ENCODE measurements around the gene SORBS2.

Gene SORBS2

GRCh38 chr4:185772391-185773093, 39.5 kb downstream of the SORBS2 start:
- no peak for DNase-seq

DNA sequence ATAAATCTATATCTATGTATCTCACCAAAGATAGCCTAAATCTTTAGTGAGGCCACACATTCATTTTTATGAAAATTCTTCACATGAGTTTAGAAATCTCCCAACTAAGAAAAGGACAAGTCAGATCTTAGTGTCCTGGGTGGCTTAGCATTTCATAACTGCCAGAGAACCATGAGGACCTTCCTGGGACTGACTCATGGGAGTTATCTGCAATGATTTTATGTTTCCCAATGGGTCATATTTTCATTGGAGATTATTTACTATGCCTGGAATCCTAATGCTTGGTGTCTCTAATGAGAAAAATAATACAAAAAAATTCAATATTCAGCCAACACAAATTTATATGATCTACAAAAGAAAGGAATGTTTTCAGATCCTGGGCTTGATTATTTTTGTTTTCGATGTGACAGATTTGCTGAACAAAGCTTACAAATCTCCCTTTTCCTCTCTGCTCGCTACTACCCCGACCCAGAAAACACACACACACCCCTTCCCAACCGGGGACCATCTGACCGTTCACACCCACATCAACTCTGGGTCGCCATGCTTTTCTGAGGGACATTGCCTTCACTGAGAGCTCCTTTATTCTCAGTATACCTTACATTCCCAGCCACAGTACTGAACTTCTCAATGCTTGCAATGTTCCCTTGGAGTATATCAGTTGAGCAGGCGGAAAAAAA, 40.1 kb downstream of the SORBS2 start:
- DNase-seq: no peak

DNA sequence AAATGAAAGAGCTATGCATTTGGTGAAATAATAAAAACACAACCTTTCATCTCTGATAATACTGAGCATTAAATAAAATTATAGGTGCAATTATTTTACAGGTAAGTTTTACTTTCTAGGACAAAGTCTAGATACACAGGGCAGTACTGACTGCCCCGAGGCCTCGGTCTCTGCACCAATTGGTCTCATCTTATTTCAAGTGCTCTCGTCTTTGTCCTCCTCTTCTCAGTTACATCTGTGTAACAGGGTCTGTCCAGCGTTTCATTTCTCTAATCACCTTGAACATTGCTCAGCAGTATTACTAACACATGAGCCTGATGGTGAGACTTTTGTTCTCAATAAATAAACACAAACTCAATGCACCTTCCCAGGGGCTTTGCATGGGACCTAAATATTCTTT, 44.5 kb downstream of the SORBS2 start:
- no peak for DNase-seq

- no peak for DNase-seq
Measured at GRCh38 chr4:185764876-185765275, 47.1 kb downstream of the SORBS2 start.

DNA sequence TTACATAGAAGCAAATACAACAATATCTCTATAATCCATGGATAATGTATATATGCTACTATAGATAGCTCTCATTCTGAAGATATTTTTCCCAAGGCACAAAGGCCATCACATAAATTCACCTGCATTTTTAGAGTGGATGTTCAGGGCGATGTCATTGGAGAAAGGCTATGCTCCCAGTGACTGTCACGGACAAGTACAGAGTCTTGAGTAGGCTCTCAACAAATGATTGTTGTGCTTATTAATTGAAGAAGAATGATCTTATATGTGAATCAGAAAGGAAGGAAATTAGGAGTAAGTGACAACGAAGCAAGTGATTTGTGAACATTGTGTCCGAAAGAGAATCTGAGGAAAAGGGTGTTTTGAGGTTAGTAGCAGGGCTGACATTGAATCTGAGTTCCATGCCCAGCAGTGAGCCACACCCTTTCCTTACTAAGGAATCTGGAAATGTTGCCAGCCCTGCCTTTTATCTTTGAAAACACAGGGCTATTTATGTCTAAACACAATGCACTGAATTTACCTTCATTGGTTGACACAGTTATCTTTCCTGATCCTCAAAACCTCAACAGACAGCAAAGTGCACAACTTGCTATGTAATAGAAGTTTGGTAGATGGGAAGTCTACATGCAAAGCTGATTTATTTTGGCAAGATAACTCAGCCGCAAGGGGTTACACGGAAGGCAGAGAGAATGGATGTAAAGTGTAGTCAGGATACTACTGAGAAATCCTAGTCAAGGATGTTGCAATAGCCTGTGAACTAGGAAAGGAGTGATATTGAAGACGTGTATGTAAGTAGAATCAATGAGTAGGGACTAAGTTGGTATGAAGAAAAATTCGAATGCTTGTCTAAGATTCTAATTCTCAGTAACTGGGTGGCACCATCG, 50.4 kb downstream of the SORBS2 start:
- no peak for DNase-seq

GRCh38 chr4:185758807-185759206, 53.2 kb downstream of the SORBS2 start:
- no peak for DNase-seq

GRCh38 chr4:185755451-185755850, 56.5 kb downstream of the SORBS2 start:
- no peak for DNase-seq

DNA sequence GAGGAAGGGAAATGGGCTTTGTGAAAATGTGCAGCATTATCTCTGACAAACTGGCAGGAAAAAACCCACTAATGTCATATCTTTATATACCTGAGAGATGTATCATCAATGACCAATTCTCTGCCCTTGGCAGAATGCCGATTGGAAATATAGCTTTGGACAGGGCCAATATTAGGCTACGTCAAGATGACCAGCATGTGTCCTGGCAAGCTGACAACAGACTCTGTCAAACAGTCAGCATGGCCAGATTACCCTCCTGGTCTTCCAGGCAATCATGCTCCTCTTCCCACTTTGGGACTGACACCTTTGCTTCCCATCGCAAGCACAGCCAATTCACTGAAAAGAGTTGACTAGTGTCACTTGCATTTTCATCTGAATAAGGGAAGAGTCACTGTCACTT, 57.0 kb downstream of the SORBS2 start:
- no peak for DNase-seq

DNA sequence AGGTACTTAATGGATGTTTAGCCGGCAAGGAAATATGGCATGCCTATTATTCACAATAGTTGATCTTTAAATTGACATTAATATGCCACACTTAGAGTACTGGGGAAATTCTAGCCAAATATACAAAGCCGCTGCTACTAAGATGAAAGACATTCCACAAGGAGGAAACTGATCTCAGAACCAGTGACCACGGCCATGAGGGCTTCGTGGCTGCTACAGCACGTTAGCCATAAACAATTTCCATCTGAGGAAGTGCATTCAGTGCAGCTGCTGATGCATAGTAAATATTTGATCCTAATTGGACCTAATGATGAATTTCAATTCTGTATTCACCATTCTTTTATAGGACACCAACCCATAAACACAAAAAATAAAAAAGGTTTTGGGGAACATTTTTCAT, 59.1 kb downstream of the SORBS2 start:
- DNase-seq: no peak

GRCh38 chr4:185749858-185750257, 62.1 kb downstream of the SORBS2 start:
- no peak for DNase-seq

- no peak for DNase-seq
Measured at GRCh38 chr4:185748901-185749390, 63.0 kb downstream of the SORBS2 start.

DNA sequence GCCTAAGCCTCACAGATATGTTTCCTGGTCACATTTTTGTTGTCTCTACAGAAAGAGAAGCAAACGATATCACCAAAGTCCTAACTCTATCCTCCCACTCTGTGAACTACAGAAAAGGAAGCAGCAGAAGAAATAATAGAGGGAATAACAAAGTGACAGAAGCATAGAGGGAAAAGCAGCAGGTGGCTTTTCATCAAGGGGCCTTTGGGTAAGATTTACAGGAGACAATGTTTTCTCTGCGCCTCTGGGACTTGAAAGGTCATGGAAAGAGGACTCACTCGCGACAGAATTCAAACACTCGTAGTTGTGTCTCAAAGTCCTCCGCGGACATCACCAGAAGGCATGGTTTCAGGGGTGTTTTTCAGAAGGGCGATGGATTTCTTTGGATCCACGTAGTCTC, 66.1 kb downstream of the SORBS2 start:
- DNase-seq: no peak

GRCh38 chr4:185744946-185745345, 67.0 kb downstream of the SORBS2 start:
- DNase-seq: no peak

- no peak for DNase-seq
Measured at GRCh38 chr4:185744488-185744862, 67.5 kb downstream of the SORBS2 start.

- no peak for DNase-seq
Measured at GRCh38 chr4:185743722-185744487, 68.1 kb downstream of the SORBS2 start.

GRCh38 chr4:185742766-185743165, 69.2 kb downstream of the SORBS2 start:
- no peak for DNase-seq

- DNase-seq: no peak
Measured at GRCh38 chr4:185741795-185742194, 70.2 kb downstream of the SORBS2 start.

DNA sequence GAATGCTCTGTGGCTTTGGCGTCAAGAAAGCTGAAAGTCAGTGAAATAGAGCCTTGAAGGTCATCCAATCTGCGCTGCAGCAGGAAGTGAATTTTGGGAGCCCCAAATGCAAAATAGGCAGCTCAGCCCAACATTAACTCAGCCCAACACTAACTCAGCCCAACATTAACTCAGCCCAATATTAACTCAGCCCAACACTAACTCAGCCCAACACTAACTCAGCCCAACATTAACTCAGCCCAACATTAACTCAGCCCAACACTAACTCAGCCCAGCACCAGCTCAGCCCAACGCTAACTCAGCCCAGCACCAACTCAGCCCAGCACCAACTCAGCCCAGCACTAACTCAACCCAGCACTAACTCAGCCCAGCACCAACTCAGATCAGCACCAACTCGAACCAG, 71.5 kb downstream of the SORBS2 start:
- DNase-seq: no peak

GRCh38 chr4:185738820-185739219, 73.2 kb downstream of the SORBS2 start:
- no peak for DNase-seq

GRCh38 chr4:185738038-185738552, 73.9 kb downstream of the SORBS2 start:
- no peak for DNase-seq

GRCh38 chr4:185737489-185738037, 74.4 kb downstream of the SORBS2 start:
- DNase-seq: no peak

GRCh38 chr4:185736882-185737281, 75.1 kb downstream of the SORBS2 start:
- no peak for DNase-seq

Data from activated naive CD4-positive, alpha-beta T cell treated with Interleukin-2 at 50 U/mL for 16 hours (primary cell).